Measurements from ENCODE around the gene SLC20A1.

The SLC20A1 gene

GRCh38 chr2:112642561-112642960 lies 3.2 kb upstream of the SLC20A1 start:
- no peak overlapping the region for H3K4me3 ChIP-seq (replicated peaks; ENCODE audit: low read depth, low read length)
- DNase-seq (ENCODE audit: low read depth): no peak
- no peak for TF ChIP-seq CTCF (IDR thresholded peaks at IDR 0.05; ENCODE audit: low read length, missing control alignments)

GRCh38 chr2:112642966-112643365 lies 2.8 kb upstream of the SLC20A1 start:
- DNase-seq (ENCODE audit: low read depth): no peak
- no peak for TF ChIP-seq CTCF (IDR thresholded peaks at IDR 0.05; ENCODE audit: low read length, missing control alignments)

GRCh38 chr2:112643488-112643887 lies 2.3 kb upstream of the SLC20A1 start:
- no peak for TF ChIP-seq CTCF (IDR thresholded peaks at IDR 0.05; ENCODE audit: low read length, missing control alignments)
- no peak for DNase-seq (ENCODE audit: low read depth)
- H3K4me3 ChIP-seq (replicated peaks; ENCODE audit: low read depth, low read length): no peak overlapping the region

More at GRCh38 chr2:112642966-112643365, 2.8 kb upstream of the SLC20A1 start:
- no peak overlapping the region for H3K4me3 ChIP-seq (replicated peaks; ENCODE audit: low read depth, low read length)

GRCh38 chr2:112644155-112644932 lies 1.4 kb upstream of the SLC20A1 start:
- DNase-seq (ENCODE audit: low read depth): peak; percentile 40
- no peak for TF ChIP-seq CTCF (IDR thresholded peaks at IDR 0.05; ENCODE audit: low read length, missing control alignments)
- peak overlapping the region; percentile 82 for H3K4me3 ChIP-seq (replicated peaks; ENCODE audit: low read depth, low read length)

- no peak for DNase-seq (ENCODE audit: low read depth)
- peak overlapping the region; percentile 82 for H3K4me3 ChIP-seq (replicated peaks; ENCODE audit: low read depth, low read length)
- no peak for TF ChIP-seq CTCF (IDR thresholded peaks at IDR 0.05; ENCODE audit: low read length, missing control alignments)
These were observed 818 bp upstream of the SLC20A1 start for GRCh38 chr2:112644933-112645309.

- no peak for DNase-seq (ENCODE audit: low read depth)
- H3K4me3 ChIP-seq (replicated peaks; ENCODE audit: low read depth, low read length): peak overlapping the region; percentile 82
- no peak for TF ChIP-seq CTCF (IDR thresholded peaks at IDR 0.05; ENCODE audit: low read length, missing control alignments)
These were observed 472 bp downstream of the SLC20A1 start for GRCh38 chr2:112646102-112646719.

All from fibroblast of pulmonary artery (primary cell).